HepG2 (cell line): ENCODE results near the gene SLC20A1. TPM values are rescaled to one million over a fixed set of nuclear protein-coding genes. Genes with fewer than 3 reads are reported as not detected.

Source experiments
- ARNTL ChIP-seq: sonication (generic); formaldehyde crosslinking; IDR thresholded peaks from 2 replicates; pipeline ENCODE4 v1.4.0; 2020; ENCODE audit warnings: mild to moderate bottlenecking, missing genetic modification reagents
- ATAD3A ChIP-seq: sonication (generic); formaldehyde crosslinking; IDR thresholded peaks from 2 replicates; pipeline ENCODE4 v1.4.0; 2020; ENCODE audit warnings: missing genetic modification reagents
- ATF3 ChIP-seq: sonication (generic); formaldehyde crosslinking; IDR thresholded peaks from 2 replicates; pipeline ENCODE4 v1.4.0; 2020; ENCODE audit warnings: missing genetic modification reagents
- KLF11 ChIP-seq: IDR thresholded peaks from 2 replicates; pipeline ENCODE4 v1.6.1; 2016; ENCODE audit warnings: missing compliant biosample characterization
- NBN ChIP-seq: fragments of 450-650 bp; conservative IDR thresholded peaks from 2 replicates; pipeline ENCODE4 v1.6.1; 2017
- NFYC ChIP-seq: IDR thresholded peaks from 2 replicates; pipeline ENCODE4 v1.6.1; 2016; ENCODE audit warnings: missing genetic modification reagents, missing compliant biosample characterization
- ONECUT2 ChIP-seq: sonication (generic); formaldehyde crosslinking; IDR thresholded peaks from 2 replicates; pipeline ENCODE4 v1.4.0; 2020; ENCODE audit warnings: missing genetic modification reagents
- PAX8 ChIP-seq: sonication (generic); formaldehyde crosslinking; IDR thresholded peaks from 2 replicates; pipeline ENCODE4 v1.8.0; 2022; ENCODE audit warnings: mild to moderate bottlenecking, missing genetic modification reagents, borderline replicate concordance
- PITX1 ChIP-seq: sonication (generic); formaldehyde crosslinking; IDR thresholded peaks from 2 replicates; pipeline ENCODE4 v1.5.1; 2020; ENCODE audit warnings: mild to moderate bottlenecking, missing genetic modification reagents
- SAFB2 ChIP-seq: sonication (generic); formaldehyde crosslinking; IDR thresholded peaks from 2 replicates; pipeline ENCODE4 v1.5.1; 2020; ENCODE audit warnings: missing genetic modification reagents, low read depth, mild to moderate bottlenecking, borderline replicate concordance
- ZBTB40 ChIP-seq, 2 experiments: fragments of 450-650 bp in 1 of 2; sonication (generic) in 1 of 2; formaldehyde crosslinking in 1 of 2; IDR thresholded peaks; 2 replicates each; pipeline versions ENCODE4 v1.6.1 to v1.8.0; 2016 to 2022; ENCODE audit warnings: antibody characterized with exemption in 1 of 2, mild to moderate bottlenecking in 1 of 2, missing genetic modification reagents in 1 of 2
- ZBTB7A ChIP-seq: sonication (generic); formaldehyde crosslinking; IDR thresholded peaks from 2 replicates; pipeline ENCODE4 v1.8.0; 2022; ENCODE audit warnings: mild to moderate bottlenecking, missing genetic modification reagents
- ZIK1 ChIP-seq: sonication (generic); formaldehyde crosslinking; IDR thresholded peaks from 2 replicates; pipeline ENCODE4 v1.5.0; 2020; ENCODE audit warnings: mild to moderate bottlenecking, low read depth, missing genetic modification reagents, borderline replicate concordance
- ZMAT5 ChIP-seq: sonication (generic); formaldehyde crosslinking; IDR thresholded peaks from 2 replicates; pipeline ENCODE4 v1.5.0; 2020; ENCODE audit warnings: mild to moderate bottlenecking, low read depth, missing genetic modification reagents, borderline replicate concordance
- ZNF24 ChIP-seq: fragments of 450-650 bp; IDR thresholded peaks from 2 replicates; pipeline ENCODE4 v1.6.1; 2017; ENCODE audit warnings: antibody characterized with exemption, mild to moderate bottlenecking
- ZNF556 ChIP-seq: sonication (generic); formaldehyde crosslinking; IDR thresholded peaks from 2 replicates; pipeline ENCODE4 v1.4.0; 2020; ENCODE audit warnings: mild to moderate bottlenecking, missing genetic modification reagents, borderline replicate concordance
- ZNF841 ChIP-seq: sonication (generic); formaldehyde crosslinking; IDR thresholded peaks from 2 replicates; pipeline ENCODE4 v1.8.1; 2023; ENCODE audit warnings: missing genetic modification reagents, borderline replicate concordance
- ZSCAN25 ChIP-seq: sonication (generic); formaldehyde crosslinking; IDR thresholded peaks from 2 replicates; pipeline ENCODE4 v1.8.0; 2022; ENCODE audit warnings: mild to moderate bottlenecking, missing genetic modification reagents
- polyA plus RNA-seq, 8 experiments: library from polyadenylated mRNA; depleted of rRNA in 3 of 8; stranded (reverse) in 7 of 8; unstranded in 1 of 8; fragments of >200 nt; fragmentation: Illumina TruSeq in 4 of 8; extraction: Trizol in 4 of 8; gene quantifications; 2 replicates each; pipeline versions ENCODE4 v1.2.1 to v1.2.3, GENCODE V29; 2011 to 2016; ENCODE audit warnings: low read depth in 4 of 8, missing spikeins in 1 of 8, mixed read lengths in 1 of 8; ENCODE audit not compliant: insufficient read depth in 1 of 8
- total RNA-seq, 5 experiments: library from RNA; depleted of rRNA; stranded (reverse); fragments of >200 nt; fragmentation: Illumina TruSeq; extraction: Trizol; gene quantifications; 2 replicates each; pipeline ENCODE4 v1.2.3, GENCODE V29; 2016; ENCODE audit warnings: low read depth in 1 of 5
- TF ChIP-seq, protein P1 (sequence below): sonication (generic); formaldehyde crosslinking; IDR thresholded peaks from 2 replicates; pipeline ENCODE4 v1.5.0; 2020; ENCODE audit warnings: missing genetic modification reagents, mild to moderate bottlenecking, borderline replicate concordance

Gene SLC20A1
- total and polyA plus RNA-seq, 2 of the 13 experiments (the other 11 are each of a cell fraction or from before 2014, with no cell fraction given) = 54.0 to 85.9 TPM

GRCh38 chr2:112644155-112644932 is 1.4 kb upstream of the SLC20A1 start (continued):
- TF ChIP-seq, protein P1, sequence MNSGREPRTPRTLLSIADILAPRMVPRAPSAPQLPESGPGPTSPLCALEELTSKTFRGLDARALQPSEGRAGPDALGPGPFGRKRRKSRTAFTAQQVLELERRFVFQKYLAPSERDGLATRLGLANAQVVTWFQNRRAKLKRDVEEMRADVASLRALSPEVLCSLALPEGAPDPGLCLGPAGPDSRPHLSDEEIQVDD = no peak
- TF ChIP-seq KLF11 (CRISPR knock-in tag) (no peak), PITX1 (CRISPR knock-in tag) (peak; percentile 85), ZSCAN25 (no peak), ZBTB7A (no peak), ATF3 (peak; percentile 91), ZIK1 (CRISPR knock-in tag) (no peak), ZNF841 (CRISPR knock-in tag) (no peak), ZNF556 (CRISPR knock-in tag) (peak; percentile 58; the same call in 1 of the 2 replicates), ATAD3A (no peak), NFYC (CRISPR knock-in tag) (no peak), SAFB2 (CRISPR knock-in tag) (no peak), ZNF24 (no peak), ZMAT5 (no peak), PAX8 (CRISPR knock-in tag) (no peak), ZBTB40 (IDR thresholded peaks at IDR 0.05) (no peak), ZBTB40 (CRISPR knock-in tag; IDR thresholded peaks at IDR 0.05) (no peak; the same call in 1 of the 2 replicates), ARNTL (CRISPR knock-in tag) (peak; percentile 90; the same call in 1 of the 2 replicates), NBN (no peak), ONECUT2 (CRISPR knock-in tag) (no peak)
